NCI-H2107 treated with DMSO at 0.1 percent for 48 hours (cell line): ENCODE data around the gene SLC32A1.
A peak's percentile ranks its signal among the peaks of the same experiment; 100 is the strongest.

ENCODE experiments used
- DNase-seq: peaks from one replicate; lab custom pipeline; 2025; ENCODE audit not compliant: unreplicated experiment; lab: John Stamatoyannopoulos, UW

Gene SLC32A1

GRCh38 chr20:38723848-38724625 is at the start of gene SLC32A1:
TSS of gene SLC32A1 (plus strand) at chr20:38724486. CDS start at chr20:38724725, 239 bp downstream.
- DNase-seq: no peak

GRCh38 chr20:38674765-38675133 is 49.5 kb upstream of the SLC32A1 start:
- no peak for DNase-seq

GRCh38 chr20:38676576-38676975 is 47.7 kb upstream of the SLC32A1 start:
- DNase-seq: no peak

- no peak for DNase-seq
Observed at GRCh38 chr20:38680500-38681306, 43.6 kb upstream of the SLC32A1 start.

GRCh38 chr20:38685271-38685670 is 39.0 kb upstream of the SLC32A1 start:
- no peak for DNase-seq

GRCh38 chr20:38685853-38686473 is 38.3 kb upstream of the SLC32A1 start:
- DNase-seq: no peak

- no peak for DNase-seq
Observed at GRCh38 chr20:38692436-38693411, 31.6 kb upstream of the SLC32A1 start.

- DNase-seq: no peak
Observed at GRCh38 chr20:38697306-38697705, 27.0 kb upstream of the SLC32A1 start.

GRCh38 chr20:38698541-38698940 is 25.7 kb upstream of the SLC32A1 start:
- no peak for DNase-seq

- DNase-seq: no peak
Observed at GRCh38 chr20:38700141-38700540, 24.1 kb upstream of the SLC32A1 start.

GRCh38 chr20:38700926-38701325 is 23.4 kb upstream of the SLC32A1 start:
- DNase-seq: no peak

- DNase-seq: no peak
Observed at GRCh38 chr20:38703526-38703925, 20.8 kb upstream of the SLC32A1 start.

- DNase-seq: no peak
Observed at GRCh38 chr20:38704136-38704535, 20.1 kb upstream of the SLC32A1 start.

GRCh38 chr20:38706509-38706908 is 17.8 kb upstream of the SLC32A1 start:
- DNase-seq: no peak

GRCh38 chr20:38714308-38714707 is 10.0 kb upstream of the SLC32A1 start:
- DNase-seq: no peak

GRCh38 chr20:38715646-38716045 is 8.6 kb upstream of the SLC32A1 start:
- no peak for DNase-seq

GRCh38 chr20:38722683-38723016 is 1.6 kb upstream of the SLC32A1 start:
- no peak for DNase-seq

- peak; percentile 14 for DNase-seq
Observed at GRCh38 chr20:38723017-38723847, 1.1 kb upstream of the SLC32A1 start.

GRCh38 chr20:38724626-38725147 is 401 bp downstream of the SLC32A1 start:
- DNase-seq: no peak
